Measurements from ENCODE around the gene SMOC2. TPM values are rescaled to one million over a fixed set of nuclear protein-coding genes. Genes with fewer than 3 reads are reported as not detected.

The SMOC2 gene
- total RNA-seq, 1 experiment from 2014 or later: 2.1 TPM

DNA sequence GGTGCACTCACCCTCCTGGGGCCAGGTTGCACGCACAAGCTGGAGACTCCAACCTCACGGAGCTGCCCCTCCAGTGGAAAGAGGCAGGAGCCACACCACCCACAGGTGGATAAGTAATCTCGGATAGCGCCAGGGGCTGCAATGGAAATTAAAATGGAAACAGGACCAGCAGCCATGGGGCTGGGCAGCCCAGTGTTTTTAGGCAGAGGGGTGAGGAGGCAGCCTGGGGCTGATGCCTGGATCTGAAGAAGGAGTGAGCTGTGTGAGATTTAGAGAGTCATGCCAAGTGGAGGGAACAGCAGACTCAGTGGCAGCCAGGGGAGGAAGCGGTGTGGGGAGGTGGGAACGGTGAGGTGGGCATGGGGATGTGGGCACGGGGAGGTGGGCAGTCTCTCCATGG is 275.6 kb downstream of the SMOC2 start:
- no peak overlapping the region for H4K91ac ChIP-seq (ENCODE audit: insufficient read length, low read depth, low read length)
- H2AFZ ChIP-seq (ENCODE audit: low read length): no peak overlapping the region
- H2BK12ac ChIP-seq (ENCODE audit: insufficient read length, low read depth, low read length): no peak overlapping the region
- no peaks in the 10 kb centered on the region for H3K27me3 ChIP-seq (ENCODE audit: insufficient read depth, low read length)
- peaks cover 39% of the 10 kb centered on the region for H3K9me3 ChIP-seq (ENCODE audit: control insufficient read depth, low read depth, low read length)
- H3K79me2 ChIP-seq (ENCODE audit: insufficient read depth, low read length): no peaks in the 10 kb centered on the region
- no peak overlapping the region for H2BK120ac ChIP-seq (ENCODE audit: low read depth, low read length, poor library complexity, severe bottlenecking)
- H3K79me1 ChIP-seq (ENCODE audit: insufficient read depth, low read depth, low read length, poor library complexity, severe bottlenecking): no peaks in the 10 kb centered on the region
- no peaks in the 10 kb centered on the region for H3K23me2 ChIP-seq (ENCODE audit: insufficient read length, low read depth, low read length, poor library complexity, severe bottlenecking)
- Mint-ChIP-seq H3K9me3 (peaks cover 24 to 33% of the 10 kb centered on the region in 2 experiments), H3K27ac (no peak overlapping the region), H3K4me3 (no peak overlapping the region), H3K36me3 (ENCODE audit: insufficient read depth in 1 of 3, low read depth in 3 of 3) (peaks cover 8 to 16% (median 12%) of the 10 kb centered on the region in 3 experiments), H3K4me1 (no peaks in the 10 kb centered on the region), H3K27me3 (ENCODE audit: low read depth) (peaks cover 8% of the 10 kb centered on the region)
- H3K14ac ChIP-seq (ENCODE audit: insufficient read depth, low read length): no peak overlapping the region
- no peaks in the 10 kb centered on the region for H4K20me1 ChIP-seq (ENCODE audit: control insufficient read depth, insufficient read depth, insufficient read length)
- no peak overlapping the region for H3K18ac ChIP-seq (ENCODE audit: insufficient read length, low read depth, low read length)
- H3T11ph ChIP-seq (ENCODE audit: low read length): no peak overlapping the region
- no peak overlapping the region for H2BK15ac ChIP-seq (ENCODE audit: low read depth, low read length)
- H3K4me1 ChIP-seq (ENCODE audit: insufficient read depth, low read length): no peaks in the 10 kb centered on the region
- no peak overlapping the region for H3K27ac ChIP-seq (ENCODE audit: insufficient read length, low read depth, low read length)
- DNase-seq: no peak
- H4K5ac ChIP-seq (ENCODE audit: insufficient read length, low read depth, low read length): no peak overlapping the region
- no peak overlapping the region for H2BK20ac ChIP-seq (ENCODE audit: low read depth, low read length, poor library complexity, severe bottlenecking)
- H3K4ac ChIP-seq (ENCODE audit: low read depth, low read length): no peak overlapping the region
- WGBS (ENCODE audit: extremely low coverage, insufficient read length, low lambda C conversion rate): no CpG with 5 or more reads among the region's 7 CpGs
- no peak overlapping the region for H3K23ac ChIP-seq (ENCODE audit: insufficient read length, low read depth, low read length)
- H3K4me2 ChIP-seq (ENCODE audit: insufficient read depth, insufficient read length, low read length): no peak overlapping the region
- TF ChIP-seq, protein P1, sequence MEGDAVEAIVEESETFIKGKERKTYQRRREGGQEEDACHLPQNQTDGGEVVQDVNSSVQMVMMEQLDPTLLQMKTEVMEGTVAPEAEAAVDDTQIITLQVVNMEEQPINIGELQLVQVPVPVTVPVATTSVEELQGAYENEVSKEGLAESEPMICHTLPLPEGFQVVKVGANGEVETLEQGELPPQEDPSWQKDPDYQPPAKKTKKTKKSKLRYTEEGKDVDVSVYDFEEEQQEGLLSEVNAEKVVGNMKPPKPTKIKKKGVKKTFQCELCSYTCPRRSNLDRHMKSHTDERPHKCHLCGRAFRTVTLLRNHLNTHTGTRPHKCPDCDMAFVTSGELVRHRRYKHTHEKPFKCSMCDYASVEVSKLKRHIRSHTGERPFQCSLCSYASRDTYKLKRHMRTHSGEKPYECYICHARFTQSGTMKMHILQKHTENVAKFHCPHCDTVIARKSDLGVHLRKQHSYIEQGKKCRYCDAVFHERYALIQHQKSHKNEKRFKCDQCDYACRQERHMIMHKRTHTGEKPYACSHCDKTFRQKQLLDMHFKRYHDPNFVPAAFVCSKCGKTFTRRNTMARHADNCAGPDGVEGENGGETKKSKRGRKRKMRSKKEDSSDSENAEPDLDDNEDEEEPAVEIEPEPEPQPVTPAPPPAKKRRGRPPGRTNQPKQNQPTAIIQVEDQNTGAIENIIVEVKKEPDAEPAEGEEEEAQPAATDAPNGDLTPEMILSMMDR (conservative IDR thresholded peaks at IDR 0.05): no peak
- no peak overlapping the region for H3K56ac ChIP-seq (ENCODE audit: insufficient read length, low read depth, low read length)
- no peak overlapping the region for H3K9ac ChIP-seq (ENCODE audit: extremely low read depth, insufficient read length, low read length)
- H2AK5ac ChIP-seq (ENCODE audit: insufficient read length, low read length): no peak overlapping the region
- H2BK5ac ChIP-seq (ENCODE audit: insufficient read length, low read length): no peak overlapping the region
- no peak overlapping the region for H4K8ac ChIP-seq (replicated peaks; ENCODE audit: insufficient read length, low read depth, low read length)
